SHP77 treated with DMSO at 0.1 percent for 48 hours (cell line): ENCODE results near the gene LGR6.
"Not testable (repeated sequence)": the region's sequence is repeated elsewhere in the genome, so short reads cannot be mapped to it uniquely, and the experiment has no call there.

Source experiments
- DNase-seq: peaks from one replicate; lab custom pipeline; 2025; lab: John Stamatoyannopoulos, UW

Gene LGR6

GRCh38 chr1:202242080-202242419, 48.5 kb downstream of the LGR6 start:
- DNase-seq = no peak

- DNase-seq = no peak
These were observed 49.4 kb downstream of the LGR6 start for GRCh38 chr1:202243006-202243405.

GRCh38 chr1:202244841-202245261, 51.3 kb downstream of the LGR6 start:
- DNase-seq = no peak

GRCh38 chr1:202245391-202245790, 51.8 kb downstream of the LGR6 start:
- no peak for DNase-seq

- no peak for DNase-seq
These were observed 53.5 kb downstream of the LGR6 start for GRCh38 chr1:202247104-202247503.

- no peak for DNase-seq
These were observed 54.5 kb downstream of the LGR6 start for GRCh38 chr1:202247837-202248795.

- DNase-seq = no peak
These were observed 55.3 kb downstream of the LGR6 start for GRCh38 chr1:202248861-202249260.

GRCh38 chr1:202249436-202249835, 55.8 kb downstream of the LGR6 start:
- no peak for DNase-seq

- no peak for DNase-seq
These were observed 56.2 kb downstream of the LGR6 start for GRCh38 chr1:202249846-202250245.

- no peak for DNase-seq
These were observed 57.4 kb downstream of the LGR6 start for GRCh38 chr1:202250982-202251381.

- no peak for DNase-seq
These were observed 58.0 kb downstream of the LGR6 start for GRCh38 chr1:202251424-202252256.

GRCh38 chr1:202252271-202252670, 58.7 kb downstream of the LGR6 start:
- DNase-seq = no peak

- no peak for DNase-seq
These were observed 61.1 kb downstream of the LGR6 start for GRCh38 chr1:202254454-202255252.

- DNase-seq = no peak
These were observed 61.7 kb downstream of the LGR6 start for GRCh38 chr1:202255343-202255742.

- DNase-seq = no peak
These were observed 66.1 kb downstream of the LGR6 start for GRCh38 chr1:202259705-202260104.

GRCh38 chr1:202261209-202261958, 67.8 kb downstream of the LGR6 start:
- DNase-seq = not testable (repeated sequence)

GRCh38 chr1:202263628-202264027, 70.0 kb downstream of the LGR6 start:
- DNase-seq = no peak

- DNase-seq = no peak
These were observed 70.7 kb downstream of the LGR6 start for GRCh38 chr1:202264300-202264699.

GRCh38 chr1:202264726-202265125, 71.1 kb downstream of the LGR6 start:
- no peak for DNase-seq

GRCh38 chr1:202266061-202266765, 72.6 kb downstream of the LGR6 start:
- no peak for DNase-seq

- DNase-seq = no peak
These were observed 74.4 kb downstream of the LGR6 start for GRCh38 chr1:202268032-202268431.
